HepG2 (cell line): ENCODE measurements around the gene PTK7. TPM values are rescaled to one million over a fixed set of nuclear protein-coding genes. Genes with fewer than 3 reads are reported as not detected.

Experiments used
- HOXA3 ChIP-seq: sonication (generic); formaldehyde crosslinking; IDR thresholded peaks from 2 replicates; pipeline ENCODE4 v1.5.0; 2020; ENCODE audit warnings: missing genetic modification reagents
- ISX ChIP-seq: sonication (generic); formaldehyde crosslinking; conservative IDR thresholded peaks from 2 replicates; pipeline ENCODE4 v1.5.0; 2020; ENCODE audit warnings: missing genetic modification reagents
- LRRFIP1 ChIP-seq: sonication (generic); formaldehyde crosslinking; conservative IDR thresholded peaks from 2 replicates; pipeline ENCODE4 v1.4.0; 2020; ENCODE audit warnings: missing genetic modification reagents
- NBN ChIP-seq: fragments of 450-650 bp; conservative IDR thresholded peaks from 2 replicates; pipeline ENCODE4 v1.6.1; 2017
- NR1H2 ChIP-seq: sonication (generic); formaldehyde crosslinking; IDR thresholded peaks from 2 replicates; pipeline ENCODE4 v1.8.1; 2022; ENCODE audit warnings: low read depth, missing genetic modification reagents, borderline replicate concordance
- PITX1 ChIP-seq: sonication (generic); formaldehyde crosslinking; IDR thresholded peaks from 2 replicates; pipeline ENCODE4 v1.5.1; 2020; ENCODE audit warnings: mild to moderate bottlenecking, missing genetic modification reagents
- SIN3A ChIP-seq: IDR thresholded peaks from 2 replicates; pipeline ENCODE4 v1.6.1; 2011; ENCODE audit warnings: low read depth, mild to moderate bottlenecking, control low read depth, low read length, borderline replicate concordance
- ZBTB7A ChIP-seq: sonication (generic); formaldehyde crosslinking; IDR thresholded peaks from 2 replicates; pipeline ENCODE4 v1.8.0; 2022; ENCODE audit warnings: mild to moderate bottlenecking, missing genetic modification reagents
- ZNF253 ChIP-seq: sonication (generic); formaldehyde crosslinking; IDR thresholded peaks from 2 replicates; pipeline ENCODE4 v1.8.0; 2022; ENCODE audit warnings: mild to moderate bottlenecking, missing genetic modification reagents, borderline replicate concordance
- ZNF687 ChIP-seq: sonication (generic); formaldehyde crosslinking; IDR thresholded peaks from 2 replicates; pipeline ENCODE4 v1.5.1; 2020; ENCODE audit warnings: mild to moderate bottlenecking, missing genetic modification reagents, moderate library complexity
- polyA plus RNA-seq, 8 experiments: library from polyadenylated mRNA; depleted of rRNA in 3 of 8; stranded (reverse) in 7 of 8; unstranded in 1 of 8; fragments of >200 nt; fragmentation: Illumina TruSeq in 4 of 8; extraction: Trizol in 4 of 8; gene quantifications; 2 replicates each; pipeline versions ENCODE4 v1.2.1 to v1.2.3, GENCODE V29; 2011 to 2016; ENCODE audit warnings: low read depth in 4 of 8, missing spikeins in 1 of 8, mixed read lengths in 1 of 8; ENCODE audit not compliant: insufficient read depth in 1 of 8
- total RNA-seq, 5 experiments: library from RNA; depleted of rRNA; stranded (reverse); fragments of >200 nt; fragmentation: Illumina TruSeq; extraction: Trizol; gene quantifications; 2 replicates each; pipeline ENCODE4 v1.2.3, GENCODE V29; 2016; ENCODE audit warnings: low read depth in 1 of 5
- TF ChIP-seq, protein P1 (sequence below): sonication (generic); formaldehyde crosslinking; IDR thresholded peaks from 2 replicates; pipeline ENCODE4 v1.4.0; 2020; ENCODE audit warnings: mild to moderate bottlenecking, missing genetic modification reagents, borderline replicate concordance
- TF ChIP-seq, protein P2 (sequence below): sonication (generic); formaldehyde crosslinking; IDR thresholded peaks from 2 replicates; pipeline ENCODE4 v1.4.0; 2020; ENCODE audit warnings: missing genetic modification reagents, borderline replicate concordance
- TF ChIP-seq, protein P3 (sequence below): fragments of 450-650 bp; IDR thresholded peaks from 2 replicates; pipeline ENCODE4 v1.6.1; 2017; ENCODE audit warnings: mild to moderate bottlenecking

PTK7 gene
- total and polyA plus RNA-seq, 2 of the 13 experiments (the other 11 are each of a cell fraction or from before 2014, with no cell fraction given) = 98.5 to 99.8 TPM

DNA sequence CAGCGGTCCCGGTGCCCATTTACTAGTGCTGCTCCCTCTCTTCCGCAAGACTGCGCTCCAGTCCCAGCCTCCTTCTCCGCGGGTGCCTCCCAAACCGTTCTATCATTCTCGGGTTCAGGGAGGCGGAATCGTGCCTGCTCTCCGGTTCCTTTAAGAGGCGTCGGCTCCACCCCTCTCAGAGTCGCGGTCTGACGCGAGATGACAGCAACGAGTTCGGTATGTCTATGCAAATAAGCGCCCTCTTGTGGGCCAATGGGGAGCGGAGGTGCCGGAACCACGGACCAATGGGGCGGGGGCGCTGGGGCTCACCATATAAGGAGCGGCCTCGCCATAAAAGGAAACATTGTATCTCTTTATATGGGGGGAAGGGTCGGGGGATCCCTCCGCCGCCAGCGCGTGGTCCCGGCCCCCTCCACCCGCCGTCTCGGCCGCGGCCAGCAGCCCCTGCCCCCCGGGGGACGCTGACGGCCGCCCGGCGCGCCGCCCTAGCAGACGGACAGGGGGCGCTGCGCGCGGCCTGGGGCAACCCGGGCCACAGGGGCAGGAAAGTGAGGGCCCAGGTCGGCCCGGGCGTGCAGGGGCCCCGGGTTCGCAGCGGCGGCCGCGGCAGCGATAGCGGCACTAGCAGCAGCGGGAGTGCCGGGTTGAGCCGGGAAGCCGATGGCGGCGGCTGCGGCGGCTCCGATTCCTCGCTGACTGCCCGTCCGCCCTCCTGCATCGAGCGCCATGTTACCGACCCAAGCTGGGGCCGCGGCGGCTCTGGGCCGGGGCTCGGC is 95.0 kb downstream of the PTK7 start, which contains the start of gene SRF (continued):
- TF ChIP-seq ZNF687 (CRISPR knock-in tag) = peak; percentile 79
- 0 out of 2 replicates have a peak, but pooled peaks have one; percentile 8 for TF ChIP-seq PITX1
- TF ChIP-seq NR1H2 (CRISPR knock-in tag) = peak; percentile 70; the same call in 1 of the 2 replicates
- TF ChIP-seq ISX = no peak
- TF ChIP-seq SIN3A = no peak; the same call in 1 of the 2 replicates
- TF ChIP-seq, protein P1, sequence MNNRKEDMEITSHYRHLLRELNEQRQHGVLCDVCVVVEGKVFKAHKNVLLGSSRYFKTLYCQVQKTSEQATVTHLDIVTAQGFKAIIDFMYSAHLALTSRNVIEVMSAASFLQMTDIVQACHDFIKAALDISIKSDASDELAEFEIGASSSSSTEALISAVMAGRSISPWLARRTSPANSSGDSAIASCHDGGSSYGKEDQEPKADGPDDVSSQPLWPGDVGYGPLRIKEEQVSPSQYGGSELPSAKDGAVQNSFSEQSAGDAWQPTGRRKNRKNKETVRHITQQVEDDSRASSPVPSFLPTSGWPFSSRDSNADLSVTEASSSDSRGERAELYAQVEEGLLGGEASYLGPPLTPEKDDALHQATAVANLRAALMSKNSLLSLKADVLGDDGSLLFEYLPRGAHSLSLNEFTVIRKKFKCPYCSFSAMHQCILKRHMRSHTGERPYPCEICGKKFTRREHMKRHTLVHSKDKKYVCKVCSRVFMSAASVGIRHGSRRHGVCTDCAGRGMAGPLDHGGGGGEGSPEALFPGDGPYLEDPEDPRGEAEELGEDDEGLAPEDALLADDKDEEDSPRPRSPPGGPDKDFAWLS (CRISPR knock-in tag) = no peak
- no peak for TF ChIP-seq LRRFIP1 (CRISPR knock-in tag)
- TF ChIP-seq ZNF253 (CRISPR knock-in tag) = 0 out of 2 replicates have a peak, but pooled peaks have one; percentile 31
- TF ChIP-seq, protein P2, sequence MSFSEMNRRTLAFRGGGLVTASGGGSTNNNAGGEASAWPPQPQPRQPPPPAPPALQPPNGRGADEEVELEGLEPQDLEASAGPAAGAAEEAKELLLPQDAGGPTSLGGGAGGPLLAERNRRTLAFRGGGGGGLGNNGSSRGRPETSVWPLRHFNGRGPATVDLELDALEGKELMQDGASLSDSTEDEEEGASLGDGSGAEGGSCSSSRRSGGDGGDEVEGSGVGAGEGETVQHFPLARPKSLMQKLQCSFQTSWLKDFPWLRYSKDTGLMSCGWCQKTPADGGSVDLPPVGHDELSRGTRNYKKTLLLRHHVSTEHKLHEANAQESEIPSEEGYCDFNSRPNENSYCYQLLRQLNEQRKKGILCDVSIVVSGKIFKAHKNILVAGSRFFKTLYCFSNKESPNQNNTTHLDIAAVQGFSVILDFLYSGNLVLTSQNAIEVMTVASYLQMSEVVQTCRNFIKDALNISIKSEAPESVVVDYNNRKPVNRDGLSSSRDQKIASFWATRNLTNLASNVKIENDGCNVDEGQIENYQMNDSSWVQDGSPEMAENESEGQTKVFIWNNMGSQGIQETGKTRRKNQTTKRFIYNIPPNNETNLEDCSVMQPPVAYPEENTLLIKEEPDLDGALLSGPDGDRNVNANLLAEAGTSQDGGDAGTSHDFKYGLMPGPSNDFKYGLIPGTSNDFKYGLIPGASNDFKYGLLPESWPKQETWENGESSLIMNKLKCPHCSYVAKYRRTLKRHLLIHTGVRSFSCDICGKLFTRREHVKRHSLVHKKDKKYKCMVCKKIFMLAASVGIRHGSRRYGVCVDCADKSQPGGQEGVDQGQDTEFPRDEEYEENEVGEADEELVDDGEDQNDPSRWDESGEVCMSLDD (CRISPR knock-in tag) = peak; percentile 77
- peak; percentile 91 for TF ChIP-seq ZBTB7A
- TF ChIP-seq, protein P3, sequence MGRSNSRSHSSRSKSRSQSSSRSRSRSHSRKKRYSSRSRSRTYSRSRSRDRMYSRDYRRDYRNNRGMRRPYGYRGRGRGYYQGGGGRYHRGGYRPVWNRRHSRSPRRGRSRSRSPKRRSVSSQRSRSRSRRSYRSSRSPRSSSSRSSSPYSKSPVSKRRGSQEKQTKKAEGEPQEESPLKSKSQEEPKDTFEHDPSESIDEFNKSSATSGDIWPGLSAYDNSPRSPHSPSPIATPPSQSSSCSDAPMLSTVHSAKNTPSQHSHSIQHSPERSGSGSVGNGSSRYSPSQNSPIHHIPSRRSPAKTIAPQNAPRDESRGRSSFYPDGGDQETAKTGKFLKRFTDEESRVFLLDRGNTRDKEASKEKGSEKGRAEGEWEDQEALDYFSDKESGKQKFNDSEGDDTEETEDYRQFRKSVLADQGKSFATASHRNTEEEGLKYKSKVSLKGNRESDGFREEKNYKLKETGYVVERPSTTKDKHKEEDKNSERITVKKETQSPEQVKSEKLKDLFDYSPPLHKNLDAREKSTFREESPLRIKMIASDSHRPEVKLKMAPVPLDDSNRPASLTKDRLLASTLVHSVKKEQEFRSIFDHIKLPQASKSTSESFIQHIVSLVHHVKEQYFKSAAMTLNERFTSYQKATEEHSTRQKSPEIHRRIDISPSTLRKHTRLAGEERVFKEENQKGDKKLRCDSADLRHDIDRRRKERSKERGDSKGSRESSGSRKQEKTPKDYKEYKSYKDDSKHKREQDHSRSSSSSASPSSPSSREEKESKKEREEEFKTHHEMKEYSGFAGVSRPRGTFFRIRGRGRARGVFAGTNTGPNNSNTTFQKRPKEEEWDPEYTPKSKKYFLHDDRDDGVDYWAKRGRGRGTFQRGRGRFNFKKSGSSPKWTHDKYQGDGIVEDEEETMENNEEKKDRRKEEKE = no peak
- no peak for TF ChIP-seq NBN
- peak; percentile 87 for TF ChIP-seq HOXA3 (CRISPR knock-in tag)
